A673 (cell line): Measurements from ENCODE around the gene GRM5.

Experiments
- CTCF ChIP-seq: fragments of 300-800, 200-600 bp; sonication (generic); conservative IDR thresholded peaks from 2 replicates; pipeline ENCODE4 v1.5.1; 2017; ENCODE audit warnings: low read depth, mild to moderate bottlenecking, antibody characterized with exemption, low read length, moderate library complexity, mixed read lengths
- EZH2 ChIP-seq: fragments of 200-600 bp; sonication (generic); IDR thresholded peaks from 2 replicates; pipeline ENCODE4 v1.6.1; 2017; ENCODE audit warnings: borderline replicate concordance, low read depth, mild to moderate bottlenecking, mixed read lengths, antibody characterized with exemption, low read length; ENCODE audit not compliant: poor library complexity, severe bottlenecking

GRCh38 chr11:88575916-88576315, 489.9 kb downstream of the GRM5 start:
- TF ChIP-seq CTCF (no peak), EZH2 (no peak)
